Pancreas (tissue), 10 donors: ENCODE results near the gene CCP110. TPM values are rescaled to one million over a fixed set of nuclear protein-coding genes. Genes with fewer than 3 reads are reported as not detected.

ENCODE experiments used
- ATAC-seq, 4 donors: fragments of 200-7000 bp; cut with Tn5 transposase; one replicate each; pipeline versions ENCODE4 v1.8.0 to v1.9.1; 2020; ENCODE audit warnings: mild to moderate bottlenecking in 4 of 4, moderate library complexity in 4 of 4
- DNase-seq, 6 donors: peaks; one replicate each; pipeline ENCODE4 v3.0.0-alpha.2; 2020
- FAIRE-seq: peaks from 2 replicates; lab custom pipeline; 2012; peaks lifted over from hg19 to GRCh38; lab: Jason Lieb, UNC
- H3K27ac ChIP-seq, 4 donors: fragments of 200-600 bp; sonication (generic); 1 replicate in 3 of 4; 2 replicates in 1 of 4; pipeline versions ENCODE4 v1.5.0 to v1.8.0; 2020
- H3K27me3 ChIP-seq, 4 donors: fragments of 200-600 bp; one replicate each; pipeline ENCODE4 v1.8.0; 2021
- H3K36me3 ChIP-seq, 3 donors: fragments of 200-600 bp; sonication (generic) in 1 of 3; one replicate each; pipeline versions ENCODE4 v1.5.0 to v1.8.0; 2020 to 2021
- H3K4me1 ChIP-seq, 3 donors: fragments of 200-600 bp; one replicate each; pipeline ENCODE4 v1.8.0; 2021
- H3K4me3 ChIP-seq, 4 donors: fragments of 200-600 bp; sonication (generic) in 2 of 4; one replicate each; pipeline versions ENCODE4 v1.5.0 to v1.8.0; 2020 to 2021
- H3K9me3 ChIP-seq, 4 donors: fragments of 200-600 bp; one replicate each; pipeline ENCODE4 v1.8.0; 2021
- WGBS, 2 donors: extraction: QIAGEN DNeasy Blood & Tissue Kit; methylation state at CpG; one replicate each; pipeline ENCODE4 v1.1.7; 2013; 5-methylcytosine and 5-hydroxymethylcytosine counted together
- intact Hi-C, 3 donors: fragments of 100-400 bp; cut with DNase I; formaldehyde crosslinking; loops; one replicate each; pipeline versions ENCODE4 v1.11.1 to v1.14.2; 2022
- polyA plus RNA-seq, 2 donors: library from polyadenylated mRNA; stranded (reverse); fragments of 200-250 nt; gene quantifications; one replicate each; pipeline ENCODE4 v1.2.3, GENCODE V29; 2013
- total RNA-seq, 6 donors: library from RNA; stranded (reverse); fragmentation: NEBNext Ultra II Directional in 4 of 6; extraction: Animal tissue kit (Norgen Biotek cat#: 25700) in 4 of 6; gene quantifications; one replicate each; pipeline versions ENCODE4 v1.2.1 to v1.2.4, GENCODE V29; 2021 to 2023
- TF ChIP-seq, protein P1 (sequence below), 4 donors: fragments of 200-600 bp; sonication (generic) in 3 of 4; IDR thresholded peaks; one replicate each; pipeline versions ENCODE4 v1.5.0 to v1.8.0; 2021; ENCODE audit warnings: antibody characterized with exemption in 4 of 4
- donor health status: healthy with polysubstance abuse.
- donor health status: DM: no; HTN: no; CAD: no; lungs with moderate emphysema.
- donor health status: DM: no; HTN: no; CAD: no.
- donor health status: control.
- donor health status: control.
- donor health status: Bipolar disorder and iron deficiency.
- donor health status: DM: yes; HTN: yes; CAD: no.
- donor health status: DM: no; HTN: no; CAD: no.
- donor health status: DM: no; HTN: no; CAD: no.
- donor health status: DM: yes; HTN: yes; CAD: no.

Gene CCP110
- total and polyA plus RNA-seq, 8 donors = 2.7 to 7.9 (median 5.1) TPM

DNA sequence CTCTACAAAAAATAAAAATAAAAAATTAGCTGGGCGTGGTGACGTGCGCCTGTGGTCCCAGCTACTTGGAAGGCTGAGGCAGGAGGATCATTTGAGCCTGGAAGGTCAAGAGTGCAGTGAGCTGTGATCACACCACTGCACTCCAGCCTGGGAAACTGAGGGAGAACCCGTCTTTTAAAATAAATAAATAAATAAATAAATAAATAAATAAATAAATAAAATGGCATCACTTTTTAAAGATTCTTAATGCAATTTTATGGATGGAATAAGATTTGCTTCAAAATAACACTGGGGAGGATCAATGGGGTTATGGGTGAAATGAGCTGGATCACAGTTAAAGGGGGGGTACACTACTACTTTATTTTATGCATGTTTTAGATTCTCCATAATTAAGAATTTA lies 16.8 kb upstream of the CCP110 start:
- DNase-seq (no peak), FAIRE-seq (no peak), ATAC-seq (no peak)
- 95 to 97% methylated on average over 4 of the region's 4 CpGs for WGBS, 2 donors
- Histone ChIP-seq H3K4me3 (no peak overlapping the region), H3K27ac (no peak overlapping the region), H3K9me3 (no peaks in the 10 kb centered on the region), H3K4me1 (no peaks in the 10 kb centered on the region), H3K36me3 (peaks cover 0 to 25% (median 4%) of the 10 kb centered on the region in 3 donors), H3K27me3 (no peaks in the 10 kb centered on the region)
- intact Hi-C loops = loop anchor here in 2 of 3 donors (10.0 kb wide), 2 partner anchors 122 to 412 kb away; no protein-coding TSS in a partner anchor
- TF ChIP-seq, protein P1, sequence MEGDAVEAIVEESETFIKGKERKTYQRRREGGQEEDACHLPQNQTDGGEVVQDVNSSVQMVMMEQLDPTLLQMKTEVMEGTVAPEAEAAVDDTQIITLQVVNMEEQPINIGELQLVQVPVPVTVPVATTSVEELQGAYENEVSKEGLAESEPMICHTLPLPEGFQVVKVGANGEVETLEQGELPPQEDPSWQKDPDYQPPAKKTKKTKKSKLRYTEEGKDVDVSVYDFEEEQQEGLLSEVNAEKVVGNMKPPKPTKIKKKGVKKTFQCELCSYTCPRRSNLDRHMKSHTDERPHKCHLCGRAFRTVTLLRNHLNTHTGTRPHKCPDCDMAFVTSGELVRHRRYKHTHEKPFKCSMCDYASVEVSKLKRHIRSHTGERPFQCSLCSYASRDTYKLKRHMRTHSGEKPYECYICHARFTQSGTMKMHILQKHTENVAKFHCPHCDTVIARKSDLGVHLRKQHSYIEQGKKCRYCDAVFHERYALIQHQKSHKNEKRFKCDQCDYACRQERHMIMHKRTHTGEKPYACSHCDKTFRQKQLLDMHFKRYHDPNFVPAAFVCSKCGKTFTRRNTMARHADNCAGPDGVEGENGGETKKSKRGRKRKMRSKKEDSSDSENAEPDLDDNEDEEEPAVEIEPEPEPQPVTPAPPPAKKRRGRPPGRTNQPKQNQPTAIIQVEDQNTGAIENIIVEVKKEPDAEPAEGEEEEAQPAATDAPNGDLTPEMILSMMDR (IDR thresholded peaks at IDR 0.05) = no peak

DNA sequence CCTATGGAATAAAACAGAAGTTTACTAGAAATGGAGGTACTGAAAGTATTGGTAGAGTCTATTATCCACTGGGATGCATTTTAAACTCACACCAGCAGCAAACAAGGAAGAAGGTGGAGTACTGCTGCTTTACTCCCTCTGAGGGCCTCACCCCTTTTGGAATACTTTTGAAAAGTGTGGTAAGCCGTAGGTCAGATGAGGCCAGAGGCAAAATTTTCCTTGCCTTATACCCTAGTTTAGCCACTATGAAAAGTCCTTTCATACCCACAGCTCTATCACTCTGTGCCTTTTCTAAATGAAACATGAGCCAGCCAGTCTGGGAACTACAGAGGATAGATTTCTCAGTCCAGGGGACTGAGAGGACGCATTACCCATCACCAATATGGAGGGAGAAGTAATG lies 15.9 kb upstream of the CCP110 start:
- no peaks in the 10 kb centered on the region for H3K9me3 ChIP-seq
- H3K4me3 ChIP-seq = no peak overlapping the region
- TF ChIP-seq, protein P1 (IDR thresholded peaks at IDR 0.05) = no peak
- no peaks in the 10 kb centered on the region for H3K27me3 ChIP-seq
- no peak overlapping the region for H3K27ac ChIP-seq
- FAIRE-seq (no peak), DNase-seq (no peak), ATAC-seq (no peak)
- no peaks in the 10 kb centered on the region for H3K4me1 ChIP-seq
- intact Hi-C loops = loop anchor here in 2 of 3 donors (10.0 kb wide), 2 partner anchors 123 to 413 kb away; no protein-coding TSS in a partner anchor
- WGBS, 2 donors = 93 to 94% methylated on average over 2 of the region's 2 CpGs
- H3K36me3 ChIP-seq = peaks cover 0 to 21% (median 3%) of the 10 kb centered on the region in 3 donors

DNA sequence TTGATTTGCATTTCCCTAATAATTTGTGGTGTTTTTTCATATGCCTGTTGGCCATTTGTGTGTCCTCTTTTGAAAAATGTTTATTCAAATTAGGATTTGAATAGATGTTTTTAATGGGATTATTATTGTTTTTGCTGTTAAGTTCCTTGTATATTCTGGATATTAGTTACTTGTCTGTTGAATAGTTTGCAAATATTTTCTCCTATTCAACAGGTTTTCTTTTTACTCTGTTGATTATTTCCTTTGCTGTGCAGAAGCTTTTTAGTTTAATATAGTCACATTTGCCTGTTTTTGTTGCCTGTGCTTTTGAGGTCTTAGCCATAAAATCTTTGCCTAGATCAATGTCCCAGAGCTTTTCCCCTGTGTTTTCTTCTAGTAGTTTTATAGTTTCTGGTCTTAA lies 11.4 kb upstream of the CCP110 start:
- TF ChIP-seq, protein P1 (IDR thresholded peaks at IDR 0.05) = no peak
- ATAC-seq = no peak
- Histone ChIP-seq H3K9me3 (no peaks in the 10 kb centered on the region), H3K27me3 (no peaks in the 10 kb centered on the region), H3K27ac (no peak overlapping the region), H3K4me1 (peaks cover 0 to 12% (median 0%) of the 10 kb centered on the region in 3 donors), H3K36me3 (peaks cover 0 to 22% (median 7%) of the 10 kb centered on the region in 3 donors), H3K4me3 (no peak overlapping the region)
- FAIRE-seq = no peak
- no peak for DNase-seq
- intact Hi-C loops = loop anchor here in 1 of 3 donors (10.0 kb wide), 1 partner anchor 417 kb away; no protein-coding TSS in a partner anchor

DNA sequence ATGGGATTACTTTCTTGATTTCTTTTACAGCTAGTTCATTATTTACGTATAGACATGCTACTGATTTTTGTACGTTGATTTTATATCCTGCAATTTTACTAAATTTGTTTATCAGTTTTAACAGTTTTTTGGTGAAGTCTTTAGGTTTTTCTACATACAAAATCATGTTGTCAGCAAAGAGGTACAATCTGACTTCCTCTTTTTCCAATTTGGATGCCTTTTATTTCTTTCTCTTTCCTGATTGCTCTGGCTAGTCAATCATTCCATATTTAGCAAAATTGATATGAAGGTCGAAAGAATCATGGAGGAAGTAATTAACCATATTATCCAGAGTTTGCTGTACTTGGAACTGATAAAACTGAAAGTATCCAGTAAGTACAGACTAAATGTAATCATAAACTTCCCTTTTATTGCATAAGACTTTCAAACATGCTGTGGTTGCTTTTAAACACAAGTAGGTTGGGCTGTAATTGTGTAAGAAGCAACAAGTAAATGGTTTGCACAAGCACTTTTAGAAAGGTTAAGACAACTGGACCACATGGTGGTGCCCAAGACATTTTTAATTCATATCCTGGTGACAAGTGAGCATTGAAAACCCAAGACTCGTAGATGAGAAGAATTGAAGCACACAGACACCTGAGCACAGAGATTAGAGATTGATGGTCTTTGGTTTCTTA lies 10.2 kb upstream of the CCP110 start:
- TF ChIP-seq, protein P1 (IDR thresholded peaks at IDR 0.05) = no peak
- DNase-seq (no peak), FAIRE-seq (peak; percentile 97), ATAC-seq (peak in 3 of 4 donors; percentile 51 to 74 (median 67))
- H3K27ac ChIP-seq = peak overlapping the region in 1 of 4 donors; percentile 17
- no peaks in the 10 kb centered on the region for H3K9me3 ChIP-seq
- H3K36me3 ChIP-seq = peaks cover 0 to 22% (median 7%) of the 10 kb centered on the region in 3 donors
- peaks cover 0 to 15% (median 0%) of the 10 kb centered on the region in 3 donors for H3K4me1 ChIP-seq
- H3K4me3 ChIP-seq = no peak overlapping the region
- intact Hi-C loops = loop anchor here in 1 of 3 donors (10.0 kb wide), 1 partner anchor 419 kb away; no protein-coding TSS in a partner anchor
- H3K27me3 ChIP-seq = no peaks in the 10 kb centered on the region
- 82 to 85% methylated on average over 4 of the region's 4 CpGs for WGBS, 2 donors

DNA sequence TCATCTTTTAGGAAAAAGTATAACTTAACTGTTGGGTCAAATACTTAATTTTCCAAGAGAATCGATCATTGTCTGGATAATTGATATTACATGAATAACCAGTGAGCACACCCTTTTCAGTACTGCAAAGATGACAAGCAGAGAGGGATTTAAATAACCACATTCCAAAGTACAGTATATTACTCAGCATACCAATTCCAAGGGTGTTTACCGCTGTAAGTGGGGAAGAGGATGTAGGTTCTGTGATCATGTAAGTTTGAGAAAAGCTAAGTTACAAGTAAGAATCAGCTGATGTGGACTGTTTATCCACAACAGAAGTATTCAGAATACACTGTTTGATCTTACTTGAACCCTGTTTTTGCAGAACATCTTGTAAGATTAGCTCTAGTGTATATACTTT lies 8.0 kb upstream of the CCP110 start:
- 96% methylated on average over 2 of the region's 2 CpGs for WGBS, 2 donors
- ATAC-seq (no peak), FAIRE-seq (no peak), DNase-seq (no peak)
- no peaks in the 10 kb centered on the region for H3K27me3 ChIP-seq
- intact Hi-C loops = loop anchor here in 1 of 3 donors (10.0 kb wide), 1 partner anchor 421 kb away; no protein-coding TSS in a partner anchor
- peaks cover 9 to 36% (median 12%) of the 10 kb centered on the region in 3 donors for H3K4me1 ChIP-seq
- no peaks in the 10 kb centered on the region for H3K9me3 ChIP-seq
- no peak overlapping the region for H3K4me3 ChIP-seq
- no peak overlapping the region for H3K27ac ChIP-seq
- TF ChIP-seq, protein P1 (IDR thresholded peaks at IDR 0.05) = no peak
- H3K36me3 ChIP-seq = peaks cover 0 to 18% (median 7%) of the 10 kb centered on the region in 3 donors
